Measurements from ENCODE around the gene HMGCL. TPM values are rescaled to one million over a fixed set of nuclear protein-coding genes. Genes with fewer than 3 reads are reported as not detected.
A peak's percentile ranks its signal among the peaks of the same experiment; 100 is the strongest.
"Not testable (repeated sequence)": the region's sequence is repeated elsewhere in the genome, so short reads cannot be mapped to it uniquely, and the experiment has no call there.

The HMGCL gene
- total RNA-seq, 2 experiments from 2014 or later = 31.9 to 46.0 TPM

DNA sequence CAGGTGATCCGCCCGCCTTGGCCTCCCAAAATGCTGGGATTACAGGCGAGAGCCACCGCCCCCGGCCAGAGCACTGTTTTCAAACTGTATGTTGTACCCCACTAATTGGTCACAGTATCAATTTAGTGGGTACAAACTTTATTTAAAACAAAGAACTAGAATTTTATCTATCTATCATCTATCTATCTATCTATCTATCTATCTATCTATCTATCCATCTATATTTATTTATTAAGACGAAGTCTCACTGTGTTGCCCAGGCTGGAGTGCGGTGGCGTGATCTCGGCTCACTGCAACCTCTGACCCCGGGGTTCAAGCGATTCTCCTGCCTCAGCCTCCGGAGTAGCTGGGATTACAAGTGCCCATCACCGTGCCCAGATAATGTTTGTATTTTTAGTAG, 1.4 kb upstream of the HMGCL start:
- DNase-seq; ATAC-seq; H3K27ac Mint-ChIP-seq; intact Hi-C loops (cut with DNase I, micrococcal nuclease); POLR2A ChIA-PET; H3K9me3 Mint-ChIP-seq (ENCODE audit: low read depth); H3K36me3 Mint-ChIP-seq (ENCODE audit: low read depth); H3K27me3 Mint-ChIP-seq: not testable (repeated sequence)
- peaks cover 19% of the 10 kb centered on the region for H3K4me1 Mint-ChIP-seq
- CTCF ChIA-PET = interaction anchor here (1.0 to 3.1 kb wide), 5 partner anchors 9 to 36 kb away, joined by 3 to 26 read pairs (median 4); partner anchors contain the start of gene GALE
- H3K4me3 Mint-ChIP-seq = peak overlapping the region; percentile 97

- H3K9me3 Mint-ChIP-seq (ENCODE audit: low read depth) = no peaks in the 10 kb centered on the region
- peak overlapping the region; percentile 97 for H3K27ac Mint-ChIP-seq
- ATAC-seq (peak; percentile 54), DNase-seq (peak; percentile 13)
- POLR2A ChIA-PET = interaction anchor here (0.6 to 1.0 kb wide), 4 partner anchors 16 to 132 kb away, joined by 3 to 5 read pairs (median 4); partner anchors contain the start of genes GALE and PITHD1
- H3K36me3 Mint-ChIP-seq (ENCODE audit: low read depth) = no peaks in the 10 kb centered on the region
- CTCF ChIA-PET = interaction anchor here (0.6 to 3.1 kb wide), 7 partner anchors 9 to 1379 kb away, joined by 3 to 26 read pairs (median 4); partner anchors contain the start of gene GALE
- H3K27me3 Mint-ChIP-seq = no peaks in the 10 kb centered on the region
- peak overlapping the region; percentile 97 for H3K4me3 Mint-ChIP-seq
- H3K4me1 Mint-ChIP-seq = peaks cover 19% of the 10 kb centered on the region
- intact Hi-C loops (cut with DNase I, micrococcal nuclease) = loop anchor here (1.0 kb wide), 9 partner anchors 12 to 458 kb away; partner anchors contain the start of genes GALE (in 2 of the 2), SRSF10 (in 2 of the 2), FUCA1 (in 1 of the 2) and LYPLA2 (in 1 of the 2)
These were observed 713 bp upstream of the HMGCL start for GRCh38 chr1:23825762-23826522.

DNA sequence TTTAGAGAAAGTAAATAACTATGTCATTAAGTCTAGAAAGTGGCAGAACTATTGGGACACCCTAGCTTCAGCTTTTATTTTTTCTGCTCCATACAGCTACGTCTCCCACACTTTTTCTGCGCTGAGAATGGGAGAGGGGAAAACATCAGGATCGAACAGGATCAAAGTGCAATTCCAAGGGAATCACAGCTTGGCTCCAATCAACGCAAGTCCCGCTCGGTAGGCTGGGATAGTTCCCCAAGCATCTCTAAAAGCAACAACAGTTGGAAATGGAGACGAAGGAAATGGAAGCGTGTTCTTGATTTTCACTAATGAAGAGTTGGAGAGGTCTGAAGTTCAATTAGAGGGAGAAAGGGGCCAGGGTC, 536 bp downstream of the HMGCL start:
- H3K36me3 Mint-ChIP-seq (ENCODE audit: low read depth) = no peaks in the 10 kb centered on the region
- DNase-seq = no peak
- peak overlapping the region; percentile 97 for H3K4me3 Mint-ChIP-seq

GRCh38 chr1:23823767-23824166, 1.5 kb downstream of the HMGCL start:
- POLR2A ChIA-PET = no interaction called here
- intact Hi-C loops (cut with DNase I, micrococcal nuclease) = no loop called here
- CTCF ChIA-PET = interaction anchor here (0.8 to 3.1 kb wide), 5 partner anchors 10 to 93 kb away, joined by 3 to 26 read pairs (median 4); no protein-coding TSS in a partner anchor

More for the DNA sequence above, 536 bp downstream of the HMGCL start:
- intact Hi-C loops (cut with DNase I, micrococcal nuclease) = loop anchor here (1.0 kb wide), 9 partner anchors 14 to 456 kb away; partner anchors contain the start of genes GALE (in 2 of the 2), SRSF10 (in 2 of the 2), FUCA1 (in 1 of the 2) and LYPLA2 (in 1 of the 2)
- H3K27ac Mint-ChIP-seq = peak overlapping the region; percentile 97
- H3K9me3 Mint-ChIP-seq (ENCODE audit: low read depth) = no peaks in the 10 kb centered on the region
- no peak for ATAC-seq
- H3K4me1 Mint-ChIP-seq = peaks cover 19% of the 10 kb centered on the region
- no peaks in the 10 kb centered on the region for H3K27me3 Mint-ChIP-seq
- ChIA-PET CTCF (interaction anchor here (0.8 to 3.1 kb wide), 7 partner anchors 10 to 92 kb away, joined by 3 to 26 read pairs (median 4); partner anchors contain the start of gene GALE), POLR2A (interaction anchor here (1.0 kb wide), 2 partner anchors 25 to 46 kb away, joined by 3 to 5 read pairs; partner anchors contain the start of genes GALE and PITHD1)

GRCh38 chr1:23817633-23818032, 7.6 kb downstream of the HMGCL start:
- H3K4me1 Mint-ChIP-seq = peaks cover 5% of the 10 kb centered on the region
- ChIA-PET POLR2A (no interaction called here), CTCF (interaction anchor here (0.9 to 1.1 kb wide), 4 partner anchors 8 to 46 kb away, joined by 3 to 4 read pairs (median 4); no protein-coding TSS in a partner anchor)
- H3K9me3 Mint-ChIP-seq (ENCODE audit: low read depth) = no peaks in the 10 kb centered on the region
- no peak overlapping the region for H3K27ac Mint-ChIP-seq
- no peak overlapping the region for H3K4me3 Mint-ChIP-seq
- DNase-seq = no peak
- no peak for ATAC-seq
- H3K27me3 Mint-ChIP-seq = no peaks in the 10 kb centered on the region
- intact Hi-C loops (cut with DNase I, micrococcal nuclease) = no loop called here
- H3K36me3 Mint-ChIP-seq (ENCODE audit: low read depth) = peaks cover 19% of the 10 kb centered on the region

More at GRCh38 chr1:23823767-23824166, 1.5 kb downstream of the HMGCL start:
- no peaks in the 10 kb centered on the region for H3K27me3 Mint-ChIP-seq
- no peaks in the 10 kb centered on the region for H3K36me3 Mint-ChIP-seq (ENCODE audit: low read depth)
- ATAC-seq = no peak
- no peak for DNase-seq
- peak overlapping the region; percentile 97 for H3K4me3 Mint-ChIP-seq
- peak overlapping the region; percentile 42 for H3K27ac Mint-ChIP-seq
- H3K4me1 Mint-ChIP-seq = peaks cover 19% of the 10 kb centered on the region
- H3K9me3 Mint-ChIP-seq (ENCODE audit: low read depth) = no peaks in the 10 kb centered on the region

DNA sequence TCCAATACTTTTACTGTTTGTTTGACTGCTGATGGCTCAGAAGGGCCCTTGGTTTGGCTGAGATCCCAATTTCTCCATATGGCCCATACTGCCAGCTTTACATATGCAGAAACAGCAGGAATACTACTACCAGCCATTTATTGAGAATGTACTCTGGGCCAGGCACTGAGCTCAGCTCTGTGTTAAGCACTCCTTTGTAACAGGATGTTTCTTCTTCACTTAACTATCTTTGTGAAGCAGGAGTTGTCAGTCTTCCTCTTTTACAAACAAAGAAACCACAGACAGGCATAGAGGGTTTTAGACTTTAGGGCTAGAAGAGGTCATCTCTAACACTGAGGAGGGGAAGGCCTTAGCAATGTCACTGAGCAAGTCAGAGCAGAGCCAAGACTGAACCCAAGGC, 8.3 kb downstream of the HMGCL start:
- no peak overlapping the region for H3K4me3 Mint-ChIP-seq
- ATAC-seq (no peak), DNase-seq (no peak)
- H3K9me3 Mint-ChIP-seq (ENCODE audit: low read depth) = no peaks in the 10 kb centered on the region
- CTCF ChIA-PET = interaction anchor here (0.7 to 1.4 kb wide), 4 partner anchors 9 to 70 kb away, joined by 3 to 4 read pairs (median 3); no protein-coding TSS in a partner anchor
- POLR2A ChIA-PET = no interaction called here
- H3K27me3 Mint-ChIP-seq = no peaks in the 10 kb centered on the region
- peaks cover 19% of the 10 kb centered on the region for H3K36me3 Mint-ChIP-seq (ENCODE audit: low read depth)
- H3K27ac Mint-ChIP-seq = no peak overlapping the region
- intact Hi-C loops (cut with DNase I, micrococcal nuclease) = no loop called here
- H3K4me1 Mint-ChIP-seq = peaks cover 5% of the 10 kb centered on the region

DNA sequence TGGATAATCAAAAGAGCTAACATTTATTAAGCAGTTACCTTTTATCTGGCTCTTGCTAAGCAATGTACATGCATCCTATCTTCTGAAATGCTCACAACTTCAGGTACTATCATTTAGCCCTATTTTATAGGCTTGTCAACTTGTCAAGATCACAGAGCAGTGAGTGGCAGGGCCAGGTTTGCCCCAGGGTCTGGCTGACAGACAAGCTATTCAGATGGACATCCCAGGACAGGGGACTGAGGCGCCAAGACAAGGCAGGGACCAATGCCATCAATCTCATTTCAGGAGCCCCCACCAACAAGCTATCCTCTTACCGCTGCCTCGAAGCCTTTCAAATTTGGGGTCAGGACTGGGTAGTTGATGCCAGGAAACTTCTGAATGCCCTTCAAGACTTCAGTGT, 8.9 kb downstream of the HMGCL start:
- DNase-seq = no peak
- CTCF ChIA-PET = interaction anchor here (0.6 to 1.4 kb wide), 5 partner anchors 9 to 125 kb away, joined by 3 to 5 read pairs (median 3); partner anchors contain the start of gene RPL11
- H3K27ac Mint-ChIP-seq = no peak overlapping the region
- POLR2A ChIA-PET = no interaction called here
- H3K36me3 Mint-ChIP-seq (ENCODE audit: low read depth) = peaks cover 21% of the 10 kb centered on the region
- H3K9me3 Mint-ChIP-seq (ENCODE audit: low read depth) = no peaks in the 10 kb centered on the region
- intact Hi-C loops (cut with DNase I, micrococcal nuclease) = no loop called here
- no peak overlapping the region for H3K4me3 Mint-ChIP-seq
- H3K27me3 Mint-ChIP-seq = no peaks in the 10 kb centered on the region
- no peak for ATAC-seq
- H3K4me1 Mint-ChIP-seq = peaks cover 5% of the 10 kb centered on the region

DNA sequence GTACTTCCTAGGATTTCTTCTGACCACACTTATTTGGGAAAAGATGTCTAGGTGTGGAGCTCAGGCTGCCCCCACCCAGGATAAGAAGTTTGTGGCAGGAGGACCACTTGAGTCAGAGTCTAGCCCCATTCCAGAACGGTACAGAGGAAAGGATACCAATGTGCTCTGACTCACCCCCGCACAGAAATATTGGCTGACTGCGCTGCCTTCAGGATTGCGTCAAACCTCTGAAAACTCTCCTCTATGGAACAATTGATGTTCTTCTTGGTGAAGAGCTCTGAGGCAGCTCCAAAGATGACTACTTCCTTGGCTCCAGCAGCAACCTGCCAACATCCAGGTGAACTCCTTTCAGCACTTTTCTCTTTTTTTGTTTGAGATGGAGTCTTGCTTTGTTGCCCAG, 11.2 kb downstream of the HMGCL start:
- intact Hi-C loops (cut with DNase I, micrococcal nuclease) = loop anchor here in 1 of 2 experiments (5.0 kb wide), 1 partner anchor 213 kb away; no protein-coding TSS in a partner anchor
- no peak overlapping the region for H3K27ac Mint-ChIP-seq
- ATAC-seq = no peak
- no peak overlapping the region for H3K4me3 Mint-ChIP-seq
- CTCF ChIA-PET = interaction anchor here (0.6 to 1.2 kb wide), 4 partner anchors 10 to 71 kb away, joined by 3 to 4 read pairs (median 3); no protein-coding TSS in a partner anchor
- peaks cover 18% of the 10 kb centered on the region for H3K4me1 Mint-ChIP-seq
- peaks cover 21% of the 10 kb centered on the region for H3K36me3 Mint-ChIP-seq (ENCODE audit: low read depth)
- H3K9me3 Mint-ChIP-seq (ENCODE audit: low read depth) = no peaks in the 10 kb centered on the region
- POLR2A ChIA-PET = interaction anchor here (0.6 kb wide), 2 partner anchors 36 to 630 kb away, joined by 3 read pairs; partner anchors contain the start of gene PITHD1
- H3K27me3 Mint-ChIP-seq = no peaks in the 10 kb centered on the region
- no peak for DNase-seq

GRCh38 chr1:23810818-23811540, 14.2 kb downstream of the HMGCL start:
- ChIA-PET POLR2A (interaction anchor here (0.5 to 1.7 kb wide), 2 partner anchors 10 to 36 kb away, joined by 3 to 4 read pairs; partner anchors contain the start of gene GALE), CTCF (interaction anchor here (0.8 to 3.1 kb wide), 25 partner anchors 10 to 381 kb away, joined by 3 to 41 read pairs (median 5); partner anchors contain the start of genes ELOA, GALE, HMGCL and LYPLA2)
- Mint-ChIP-seq H3K27me3 (no peaks in the 10 kb centered on the region), H3K4me3 (no peak overlapping the region), H3K36me3 (ENCODE audit: low read depth) (peaks cover 10% of the 10 kb centered on the region), H3K27ac (no peak overlapping the region), H3K9me3 (ENCODE audit: low read depth) (no peaks in the 10 kb centered on the region), H3K4me1 (peaks cover 13% of the 10 kb centered on the region)
- intact Hi-C loops (cut with DNase I, micrococcal nuclease) = loop anchor here (1.0 to 5.0 kb wide), 3 partner anchors 57 to 216 kb away; partner anchors contain the start of gene FUCA1 (in 1 of the 2)
- DNase-seq (peak; percentile 74), ATAC-seq (peak; percentile 75)

- ATAC-seq = peak; percentile 96
- peaks cover 13% of the 10 kb centered on the region for H3K4me1 Mint-ChIP-seq
- DNase-seq = peak; percentile 91
- intact Hi-C loops (cut with DNase I, micrococcal nuclease) = loop anchor here (1.0 to 10.0 kb wide), 6 partner anchors 16 to 218 kb away; partner anchors contain the start of genes FUCA1 (in 2 of the 2), HMGCL (in 1 of the 2) and PNRC2 (in 1 of the 2)
- no peak overlapping the region for H3K4me3 Mint-ChIP-seq
- H3K36me3 Mint-ChIP-seq (ENCODE audit: low read depth) = peaks cover 6% of the 10 kb centered on the region
- ChIA-PET CTCF (interaction anchor here (0.7 to 3.1 kb wide), 20 partner anchors 9 to 382 kb away, joined by 3 to 41 read pairs (median 4); partner anchors contain the start of genes ELOA, FUCA1, GALE and HMGCL), POLR2A (interaction anchor here (0.6 kb wide), 1 partner anchor 16 kb away, joined by 4 read pairs; the partner anchor contains the start of gene HMGCL)
- no peak overlapping the region for H3K27ac Mint-ChIP-seq
- no peaks in the 10 kb centered on the region for H3K9me3 Mint-ChIP-seq (ENCODE audit: low read depth)
- no peaks in the 10 kb centered on the region for H3K27me3 Mint-ChIP-seq
These were observed 15.5 kb downstream of the HMGCL start for GRCh38 chr1:23809751-23810171.

All from activated CD4-positive, alpha-beta T cell treated with anti-CD3 and anti-CD28 coated beads for 36 hours (primary cell).